GM12892 (cell line): ENCODE measurements around the gene ZNF816.

Experiments used
- POLR2A ChIP-seq: IDR thresholded peaks from 2 replicates; pipeline ENCODE4 v1.6.1; 2011; ENCODE audit warnings: low read depth, low read length, control low read depth
- POLR2AphosphoS5 ChIP-seq: IDR thresholded peaks from 2 replicates; pipeline ENCODE4 v1.6.1; 2011; ENCODE audit warnings: low read depth, low read length, control low read depth
- TAF1 ChIP-seq: IDR thresholded peaks from 2 replicates; pipeline ENCODE4 v1.6.1; 2011; ENCODE audit warnings: low read depth, mild to moderate bottlenecking, control low read depth, low read length, borderline replicate concordance

DNA sequence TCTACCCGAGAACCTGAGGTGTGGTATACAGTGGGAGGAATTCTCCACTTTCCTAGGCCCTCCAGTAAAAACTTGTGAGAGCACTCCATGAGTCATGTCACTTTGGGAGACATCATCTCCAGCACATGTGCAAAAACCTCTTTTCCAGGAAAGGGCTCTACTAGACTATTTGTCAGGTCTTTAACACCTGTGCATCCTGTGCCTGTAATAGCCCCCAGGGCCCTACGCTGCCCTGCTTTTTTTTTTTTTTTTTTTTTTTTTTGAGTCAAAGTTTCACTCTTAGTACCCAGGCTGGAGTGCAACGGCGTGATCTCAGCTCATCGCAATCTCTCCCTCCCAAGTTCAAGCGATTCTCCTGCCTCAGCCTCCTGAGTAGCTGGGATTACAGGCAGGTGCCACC is 49.3 kb upstream of the ZNF816 start:
- no peak for TF ChIP-seq POLR2AphosphoS5
- TF ChIP-seq POLR2A = no peak
- no peak for TF ChIP-seq TAF1
